ENCODE results near the gene RBP4. TPM values are rescaled to one million over a fixed set of nuclear protein-coding genes. Genes with fewer than 3 reads are reported as not detected.

Gene RBP4
- total RNA-seq, 1 donor from 2014 or later: 36.8 TPM

DNA sequence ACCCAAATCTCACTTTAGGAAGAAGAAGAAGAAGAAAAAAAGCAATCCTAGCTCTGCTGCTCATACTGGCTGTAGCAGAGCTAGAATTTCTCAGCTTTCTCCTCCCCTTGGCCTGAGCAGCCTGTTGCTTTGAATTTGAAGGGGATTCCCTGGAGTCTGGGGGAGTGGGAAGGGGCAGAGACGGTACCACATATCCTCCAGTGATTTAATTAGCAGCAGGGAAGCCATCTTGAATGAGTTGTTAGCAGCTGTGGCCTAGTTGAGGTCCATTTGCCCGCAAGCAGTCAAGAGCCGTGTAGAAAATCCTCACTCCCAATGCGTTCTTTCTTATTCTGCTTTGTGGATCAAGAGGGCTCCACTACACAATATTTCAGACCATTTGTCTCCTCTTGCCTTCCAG lies 27.8 kb upstream of the RBP4 start:
- Histone ChIP-seq H3K27ac (no peak overlapping the region), H3K4me1 (no peaks in the 10 kb centered on the region), H3K9me3 (no peaks in the 10 kb centered on the region), H3K36me3 (no peaks in the 10 kb centered on the region), H3K27me3 (no peaks in the 10 kb centered on the region), H3K4me3 (no peak overlapping the region)
- intact Hi-C loops (cut with DNase I): no loop called here
- DNase-seq (ENCODE audit: extremely low spot score in 2 of 2): no peak
- TF ChIP-seq POLR2AphosphoS5 (IDR thresholded peaks at IDR 0.05; ENCODE audit: insufficient read depth in 1 of 2, low read depth in 1 of 2) (no peak), POLR2A (IDR thresholded peaks at IDR 0.05) (no peak)
- TF ChIP-seq, protein P1, sequence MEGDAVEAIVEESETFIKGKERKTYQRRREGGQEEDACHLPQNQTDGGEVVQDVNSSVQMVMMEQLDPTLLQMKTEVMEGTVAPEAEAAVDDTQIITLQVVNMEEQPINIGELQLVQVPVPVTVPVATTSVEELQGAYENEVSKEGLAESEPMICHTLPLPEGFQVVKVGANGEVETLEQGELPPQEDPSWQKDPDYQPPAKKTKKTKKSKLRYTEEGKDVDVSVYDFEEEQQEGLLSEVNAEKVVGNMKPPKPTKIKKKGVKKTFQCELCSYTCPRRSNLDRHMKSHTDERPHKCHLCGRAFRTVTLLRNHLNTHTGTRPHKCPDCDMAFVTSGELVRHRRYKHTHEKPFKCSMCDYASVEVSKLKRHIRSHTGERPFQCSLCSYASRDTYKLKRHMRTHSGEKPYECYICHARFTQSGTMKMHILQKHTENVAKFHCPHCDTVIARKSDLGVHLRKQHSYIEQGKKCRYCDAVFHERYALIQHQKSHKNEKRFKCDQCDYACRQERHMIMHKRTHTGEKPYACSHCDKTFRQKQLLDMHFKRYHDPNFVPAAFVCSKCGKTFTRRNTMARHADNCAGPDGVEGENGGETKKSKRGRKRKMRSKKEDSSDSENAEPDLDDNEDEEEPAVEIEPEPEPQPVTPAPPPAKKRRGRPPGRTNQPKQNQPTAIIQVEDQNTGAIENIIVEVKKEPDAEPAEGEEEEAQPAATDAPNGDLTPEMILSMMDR (IDR thresholded peaks at IDR 0.05): no peak

GRCh38 chr10:93622942-93623341 lies 21.9 kb upstream of the RBP4 start:
- H3K9me3 ChIP-seq: no peaks in the 10 kb centered on the region
- H3K4me3 ChIP-seq: no peak overlapping the region
- H3K36me3 ChIP-seq: no peaks in the 10 kb centered on the region
- H3K27ac ChIP-seq: no peak overlapping the region
- H3K4me1 ChIP-seq: no peaks in the 10 kb centered on the region
- DNase-seq (ENCODE audit: extremely low spot score in 2 of 2): no peak
- no peaks in the 10 kb centered on the region for H3K27me3 ChIP-seq
- intact Hi-C loops (cut with DNase I): no loop called here
- TF ChIP-seq, protein P1 (IDR thresholded peaks at IDR 0.05): no peak
- no peak for TF ChIP-seq POLR2A (IDR thresholded peaks at IDR 0.05)
- TF ChIP-seq POLR2AphosphoS5 (IDR thresholded peaks at IDR 0.05; ENCODE audit: insufficient read depth in 1 of 2, low read depth in 1 of 2): no peak

GRCh38 chr10:93620925-93621324 lies 19.9 kb upstream of the RBP4 start:
- no peaks in the 10 kb centered on the region for H3K4me1 ChIP-seq
- H3K36me3 ChIP-seq: no peaks in the 10 kb centered on the region
- H3K4me3 ChIP-seq: no peak overlapping the region
- no peak for DNase-seq (ENCODE audit: extremely low spot score in 2 of 2)
- H3K9me3 ChIP-seq: no peaks in the 10 kb centered on the region
- intact Hi-C loops (cut with DNase I): no loop called here
- H3K27me3 ChIP-seq: no peaks in the 10 kb centered on the region
- H3K27ac ChIP-seq: no peak overlapping the region
- TF ChIP-seq POLR2AphosphoS5 (IDR thresholded peaks at IDR 0.05; ENCODE audit: insufficient read depth in 1 of 2, low read depth in 1 of 2) (no peak), POLR2A (IDR thresholded peaks at IDR 0.05) (no peak)
- TF ChIP-seq, protein P1 (IDR thresholded peaks at IDR 0.05): no peak

- no peak for DNase-seq (ENCODE audit: extremely low spot score in 2 of 2)
- intact Hi-C loops (cut with DNase I): no loop called here
- no peaks in the 10 kb centered on the region for H3K4me1 ChIP-seq
- no peaks in the 10 kb centered on the region for H3K36me3 ChIP-seq
- H3K9me3 ChIP-seq: no peaks in the 10 kb centered on the region
- no peak for TF ChIP-seq POLR2AphosphoS5 (IDR thresholded peaks at IDR 0.05; ENCODE audit: insufficient read depth in 1 of 2, low read depth in 1 of 2)
- TF ChIP-seq, protein P1 (IDR thresholded peaks at IDR 0.05): no peak
- no peak for TF ChIP-seq POLR2A (IDR thresholded peaks at IDR 0.05)
- no peak overlapping the region for H3K4me3 ChIP-seq
- no peak overlapping the region for H3K27ac ChIP-seq
- no peaks in the 10 kb centered on the region for H3K27me3 ChIP-seq
Measured at GRCh38 chr10:93615576-93616235, 14.7 kb upstream of the RBP4 start.

- H3K4me1 ChIP-seq: no peaks in the 10 kb centered on the region
- no peak overlapping the region for H3K27ac ChIP-seq
- H3K9me3 ChIP-seq: no peaks in the 10 kb centered on the region
- no peaks in the 10 kb centered on the region for H3K36me3 ChIP-seq
- intact Hi-C loops (cut with DNase I): no loop called here
- H3K27me3 ChIP-seq: no peaks in the 10 kb centered on the region
- no peak for DNase-seq (ENCODE audit: extremely low spot score in 2 of 2)
- no peak overlapping the region for H3K4me3 ChIP-seq
- TF ChIP-seq POLR2AphosphoS5 (IDR thresholded peaks at IDR 0.05; ENCODE audit: insufficient read depth in 1 of 2, low read depth in 1 of 2): no peak
- TF ChIP-seq, protein P1 (IDR thresholded peaks at IDR 0.05): no peak
- no peak for TF ChIP-seq POLR2A (IDR thresholded peaks at IDR 0.05)
Measured at GRCh38 chr10:93614101-93614825, 13.2 kb upstream of the RBP4 start.
